HG02610 (cell line): Measurements from ENCODE around the gene DCC.

Source experiments
- ATAC-seq: cut with Tn5 transposase; IDR thresholded peaks from one replicate; pipeline ENCODE4 v1.9.1; 2021; ENCODE audit warnings: mild to moderate bottlenecking, moderate library complexity; ENCODE audit not compliant: unreplicated experiment

The DCC gene

DNA sequence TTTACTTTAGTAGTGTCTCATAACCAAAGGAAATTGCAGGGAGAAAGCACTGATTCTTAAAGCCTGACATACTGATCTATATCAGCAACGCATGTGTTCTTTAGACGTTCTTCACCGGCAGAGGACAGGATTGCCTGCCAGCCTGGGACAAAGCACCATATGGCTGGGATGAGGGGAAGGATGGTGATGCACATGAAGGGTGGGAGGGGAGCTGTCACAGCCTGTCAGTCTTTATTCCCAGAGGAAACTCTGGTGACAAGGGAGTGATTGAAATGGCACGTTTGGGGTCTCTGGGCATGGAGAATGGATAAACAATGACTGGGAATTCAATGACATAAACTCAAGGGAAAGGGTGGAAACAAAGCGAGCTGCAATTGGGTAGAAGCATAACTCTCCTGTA is 808.1 kb downstream of the DCC start:
- ATAC-seq, result no peak

DNA sequence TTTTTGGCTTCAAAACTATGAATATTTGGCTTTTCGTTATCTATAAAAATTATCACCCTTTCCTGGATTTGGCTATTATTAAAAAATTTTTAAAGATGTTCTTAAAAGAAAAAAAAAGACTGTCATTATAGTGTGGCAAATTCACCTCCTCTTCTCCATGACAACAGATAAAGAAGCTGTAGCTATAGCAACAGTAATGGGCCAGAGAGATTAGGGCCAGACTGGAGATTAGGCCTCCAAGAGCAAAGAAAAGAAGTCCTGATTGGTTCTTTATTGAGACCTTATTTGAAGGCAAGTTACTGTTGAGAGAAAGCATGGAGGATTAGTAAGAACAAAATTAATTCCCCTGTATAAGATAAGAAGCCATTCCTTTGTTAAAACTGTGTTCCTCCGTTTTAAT is 812.5 kb downstream of the DCC start:
- ATAC-seq, result no peak

DNA sequence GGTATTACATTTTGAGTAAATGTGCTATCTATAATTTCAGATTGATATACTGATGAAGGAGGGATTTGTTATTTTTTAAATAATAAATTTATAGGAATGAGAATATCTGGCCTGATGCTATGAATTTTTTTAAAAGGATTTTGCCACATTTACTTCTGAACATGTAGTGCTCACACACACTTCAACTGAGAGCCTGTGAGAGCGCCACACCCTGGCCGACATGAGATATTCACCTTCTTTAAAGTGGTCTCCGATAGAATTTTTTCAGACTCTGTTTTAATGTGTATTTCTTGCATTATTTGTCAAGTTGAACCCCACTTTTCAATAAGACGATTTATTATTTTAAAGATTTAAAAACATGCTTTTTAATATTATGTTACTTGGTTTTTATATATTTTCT is 813.3 kb downstream of the DCC start:
- no peak for ATAC-seq

DNA sequence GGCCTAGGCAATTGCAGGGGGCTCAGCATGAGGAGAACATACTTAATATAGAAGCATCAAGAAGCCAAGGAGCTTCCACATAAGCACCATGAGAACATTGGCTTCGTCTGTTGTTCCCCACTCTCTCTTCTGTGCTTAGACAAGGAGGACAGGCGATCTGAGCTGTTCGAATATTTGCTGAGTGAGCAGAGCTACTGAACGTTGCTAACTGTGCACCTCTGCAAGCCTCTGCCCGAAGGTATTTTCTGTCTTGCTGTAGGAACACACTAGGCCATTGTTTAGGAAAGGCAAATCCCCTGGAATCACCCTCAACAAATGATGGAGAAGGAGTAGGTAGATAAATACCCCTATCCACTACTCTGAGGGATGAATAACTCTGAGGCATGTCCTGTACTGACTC is 813.8 kb downstream of the DCC start:
- no peak for ATAC-seq

DNA sequence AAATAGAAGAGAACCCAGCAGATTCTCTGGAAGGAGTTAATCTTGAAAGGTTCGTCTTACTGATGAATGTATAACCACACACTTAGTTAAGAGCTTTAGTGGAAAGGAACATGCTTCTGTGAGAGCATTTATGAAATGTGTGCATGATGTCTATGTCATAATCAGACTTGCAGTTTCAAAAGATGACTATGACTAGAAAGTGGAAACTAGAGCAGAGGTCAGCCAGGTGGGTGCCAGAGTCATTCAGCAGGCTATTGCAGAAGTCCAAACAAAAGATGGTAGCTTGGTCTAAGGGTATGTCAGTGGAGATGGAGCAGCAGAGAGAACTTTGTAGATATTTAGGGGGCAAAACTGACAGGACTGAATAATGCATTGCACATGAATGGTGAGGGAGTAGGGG is 825.8 kb downstream of the DCC start:
- peak; percentile 59 for ATAC-seq

DNA sequence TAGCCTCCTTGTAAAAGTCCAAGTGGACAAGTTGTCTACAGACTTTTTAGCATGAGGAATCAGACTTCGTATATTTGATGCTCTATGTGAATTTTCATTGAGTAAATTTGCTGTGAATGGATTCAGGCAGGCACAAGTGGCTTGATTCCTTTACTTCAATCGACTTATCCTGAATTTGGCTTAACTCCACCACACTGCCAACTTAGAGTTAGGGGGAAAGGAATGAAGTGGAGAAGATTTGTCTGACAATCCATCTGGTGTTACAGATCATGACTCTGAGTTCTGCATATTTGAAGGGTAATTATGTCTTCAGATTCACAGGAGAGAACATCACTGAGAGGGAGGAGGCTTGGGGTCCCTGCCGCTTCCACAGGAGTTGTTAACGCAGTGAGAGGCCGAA is 829.3 kb downstream of the DCC start:
- no peak for ATAC-seq

DNA sequence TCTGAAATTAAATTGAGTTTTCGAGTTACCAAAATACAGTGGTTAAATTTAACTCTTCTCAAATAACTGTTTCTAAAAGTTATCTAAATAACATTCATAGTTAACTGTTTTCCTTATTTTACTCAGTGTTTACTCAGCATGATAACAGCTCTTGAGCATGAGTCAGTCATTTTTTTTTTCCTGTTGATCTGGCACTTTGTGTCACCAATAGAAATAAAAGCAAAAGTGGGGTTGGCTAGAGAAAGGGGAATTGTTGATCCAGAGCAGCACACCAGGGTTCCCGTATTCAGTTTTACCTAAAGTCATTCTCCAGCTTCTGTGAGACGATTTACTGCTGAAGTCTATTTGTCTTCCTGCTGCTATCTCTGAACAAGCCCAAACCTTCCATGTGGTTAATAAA is 851.6 kb downstream of the DCC start:
- no peak for ATAC-seq

DNA sequence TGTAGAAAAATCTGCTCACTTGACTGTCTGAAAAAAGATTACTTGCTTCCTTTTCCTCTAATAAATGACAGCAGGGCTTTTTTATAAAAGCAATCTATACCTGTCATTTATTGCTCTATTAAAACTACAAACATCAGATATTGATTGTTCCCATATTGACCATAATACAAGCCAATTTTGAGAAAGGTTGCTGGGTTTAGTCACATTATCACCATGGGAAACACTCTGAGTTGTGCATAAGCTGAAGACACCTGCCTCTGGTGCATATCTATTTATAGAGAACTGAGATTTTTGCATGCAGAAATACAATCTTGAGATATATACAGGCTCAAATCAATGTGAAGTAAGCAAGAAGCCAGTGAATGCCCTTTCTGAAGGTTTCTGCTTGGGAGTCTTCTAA is 853.9 kb downstream of the DCC start:
- no peak for ATAC-seq

DNA sequence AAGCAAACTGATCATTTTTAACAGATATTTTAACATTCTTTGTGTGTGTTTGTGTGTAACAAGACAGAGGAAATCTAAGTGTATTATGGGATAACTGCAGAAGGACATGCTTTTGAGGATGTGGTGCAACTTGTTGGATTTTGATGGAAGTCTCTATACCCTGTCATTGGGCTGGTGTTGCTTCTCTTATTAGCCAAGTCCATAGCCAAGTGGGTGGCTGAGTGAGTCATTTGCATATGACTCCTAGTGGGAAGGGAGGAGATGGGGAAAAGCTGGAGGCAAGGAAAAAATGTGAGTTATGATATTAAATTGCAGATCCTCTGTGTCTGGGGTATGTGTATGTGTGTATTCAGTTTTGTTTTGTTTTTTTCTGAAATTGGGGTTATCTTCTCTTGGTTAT is 879.9 kb downstream of the DCC start:
- ATAC-seq, result no peak

DNA sequence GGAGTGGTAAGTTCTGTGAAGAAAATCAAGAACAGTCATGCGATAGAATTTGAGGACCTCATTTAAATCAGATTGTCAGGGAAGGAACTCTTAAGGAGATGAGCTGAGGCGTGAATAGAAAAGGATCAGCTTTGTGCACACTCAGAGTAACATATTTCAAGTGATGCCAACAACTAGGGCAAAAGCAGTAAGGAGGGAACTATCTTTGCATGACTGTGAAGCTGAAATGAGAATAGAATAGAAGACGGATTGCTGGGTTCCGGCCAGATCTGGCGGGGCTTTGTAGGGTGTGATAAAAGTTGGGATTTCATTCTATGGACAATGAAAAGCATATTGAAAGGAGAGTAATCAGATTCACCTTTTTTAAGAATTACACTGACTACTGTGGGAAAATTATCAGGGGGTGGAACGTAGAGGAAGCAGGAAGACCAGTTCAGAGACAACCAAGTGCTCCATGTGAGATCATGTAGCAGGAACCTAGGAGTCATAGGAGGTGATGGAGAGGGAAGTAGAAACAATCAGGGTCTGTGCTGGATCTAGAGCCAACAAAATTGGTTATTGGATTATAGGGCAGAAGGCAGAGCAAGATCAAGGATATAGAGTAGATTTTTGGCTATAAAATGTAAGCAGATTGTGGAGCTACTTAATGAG is 884.3 kb downstream of the DCC start:
- no peak for ATAC-seq

DNA sequence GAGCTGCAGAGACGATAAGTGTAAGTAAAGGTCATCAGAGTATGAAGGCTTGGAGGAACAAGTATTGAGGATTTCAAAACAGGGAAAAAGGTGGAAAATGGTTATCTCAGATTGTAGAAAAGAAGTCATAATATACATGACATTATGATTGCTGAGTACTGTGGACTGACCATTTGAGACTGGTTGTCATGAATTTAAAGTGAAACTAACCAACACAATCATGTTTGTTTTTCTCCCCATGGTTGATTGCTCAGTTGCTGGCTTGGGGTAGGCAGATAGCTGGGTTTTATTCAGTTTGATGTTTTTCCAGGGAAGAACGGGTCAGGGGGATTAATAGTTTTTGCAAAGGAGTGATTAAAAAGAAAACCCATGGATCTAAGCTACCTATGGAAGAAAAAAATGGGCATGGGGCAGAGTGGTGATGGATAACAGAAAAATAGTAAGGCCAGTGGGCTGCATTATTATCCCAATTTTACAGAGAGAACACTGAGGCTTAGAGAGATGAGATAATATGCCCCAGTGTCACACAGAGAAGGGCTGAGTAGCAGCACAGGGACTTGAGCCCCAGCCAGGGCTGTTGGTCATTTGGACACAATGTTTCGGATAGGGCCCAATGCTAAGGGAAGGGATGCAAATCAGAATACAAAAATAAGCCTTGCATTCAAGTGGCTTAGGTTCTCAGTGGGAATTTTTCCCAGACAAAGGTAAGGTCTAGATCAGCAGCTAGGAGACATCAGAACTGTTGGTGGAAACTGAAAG is 885.7 kb downstream of the DCC start:
- no peak for ATAC-seq

DNA sequence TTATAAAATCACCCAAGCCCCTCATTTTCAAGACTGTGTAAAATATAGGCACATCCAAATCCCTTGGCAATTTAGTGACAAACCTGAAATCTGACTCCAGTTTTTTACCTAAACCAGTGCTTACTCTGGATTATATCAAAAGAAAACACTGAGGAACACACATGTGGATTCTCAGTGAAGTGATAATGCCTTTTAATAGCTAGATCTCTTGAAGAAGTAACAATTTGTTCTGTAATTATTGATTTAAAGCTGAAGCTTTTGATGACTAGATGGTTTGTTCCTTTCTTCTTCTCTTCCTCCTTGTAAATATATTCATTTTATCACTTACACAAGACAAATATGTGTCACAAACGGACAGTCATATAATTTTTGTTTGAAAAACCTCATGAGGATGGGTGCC is 894.6 kb downstream of the DCC start:
- ATAC-seq, result no peak

DNA sequence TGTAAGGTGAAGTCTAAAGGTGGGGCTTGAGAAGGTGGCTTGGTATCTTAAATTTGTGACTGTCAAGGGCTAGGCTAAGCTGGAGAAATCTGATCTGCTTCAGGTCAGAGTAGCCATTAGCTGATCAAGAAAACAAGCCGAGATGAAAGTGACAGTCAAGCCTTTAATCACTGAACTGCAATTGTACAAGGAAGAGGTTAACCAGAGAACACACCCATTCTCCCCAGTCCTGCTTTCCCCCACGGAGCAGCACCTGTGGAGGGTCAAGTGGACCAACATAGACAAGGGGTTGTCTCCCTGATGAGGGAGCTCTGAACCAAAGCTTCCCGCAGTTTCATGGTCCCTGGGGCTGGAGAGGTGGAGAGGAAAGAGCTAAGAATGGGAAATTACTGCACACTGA is 901.2 kb downstream of the DCC start:
- no peak for ATAC-seq

DNA sequence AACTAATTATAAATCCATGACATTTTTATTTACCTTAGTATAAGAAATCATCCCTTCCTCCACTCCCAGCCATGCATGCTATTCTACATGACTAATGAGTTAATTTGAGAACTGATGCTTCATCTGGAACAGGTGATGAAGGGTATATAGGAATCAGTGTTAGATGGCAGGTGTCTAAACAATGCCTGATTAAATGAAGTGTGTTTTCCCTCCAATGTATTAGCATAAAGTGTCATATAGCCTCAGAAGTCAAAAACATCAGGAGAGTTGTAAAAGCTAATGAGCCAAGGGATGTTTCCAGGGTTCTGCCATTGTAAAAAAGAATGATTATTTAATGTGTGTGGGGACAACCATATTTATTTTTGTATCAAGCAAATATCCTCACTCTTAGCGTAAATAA is 913.8 kb downstream of the DCC start:
- no peak for ATAC-seq

DNA sequence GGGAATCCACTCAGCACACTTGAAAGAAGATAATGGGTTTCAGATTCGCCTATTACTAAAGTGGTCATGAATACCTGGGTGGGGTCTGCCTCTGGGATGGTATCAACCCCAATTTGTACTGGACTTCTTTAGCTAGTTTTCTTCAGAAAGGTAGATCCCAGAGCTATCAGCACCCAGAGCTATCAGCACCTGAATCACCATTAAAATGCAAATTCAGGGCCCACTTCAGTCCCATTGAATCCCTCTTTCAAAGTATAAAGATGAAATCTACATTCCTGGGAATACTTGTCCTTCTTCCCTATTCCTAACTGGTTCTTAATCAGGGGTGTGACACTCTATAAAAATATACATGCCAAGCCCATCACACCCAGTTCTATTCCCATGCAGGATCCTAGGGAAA is 914.3 kb downstream of the DCC start:
- ATAC-seq, result no peak

DNA sequence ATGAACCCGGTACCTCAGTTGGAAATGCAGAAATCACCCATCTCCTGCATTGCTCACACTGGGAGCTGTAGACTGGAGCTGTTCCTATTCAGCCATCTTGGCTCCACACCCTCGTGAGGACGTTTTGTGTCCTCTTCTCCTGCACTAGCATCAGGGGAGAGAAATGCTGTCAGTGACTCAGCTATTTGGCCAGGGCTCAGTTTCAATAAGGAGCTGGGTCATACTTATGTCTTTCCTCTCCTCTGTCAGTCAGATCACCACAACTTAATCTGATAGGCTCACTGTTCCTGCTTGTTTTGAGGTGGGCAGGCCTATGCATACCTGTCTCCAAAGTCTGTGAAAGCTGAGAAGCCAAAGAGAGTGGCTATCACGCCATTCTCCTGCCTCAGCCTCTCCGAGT is 921.2 kb downstream of the DCC start:
- no peak for ATAC-seq

DNA sequence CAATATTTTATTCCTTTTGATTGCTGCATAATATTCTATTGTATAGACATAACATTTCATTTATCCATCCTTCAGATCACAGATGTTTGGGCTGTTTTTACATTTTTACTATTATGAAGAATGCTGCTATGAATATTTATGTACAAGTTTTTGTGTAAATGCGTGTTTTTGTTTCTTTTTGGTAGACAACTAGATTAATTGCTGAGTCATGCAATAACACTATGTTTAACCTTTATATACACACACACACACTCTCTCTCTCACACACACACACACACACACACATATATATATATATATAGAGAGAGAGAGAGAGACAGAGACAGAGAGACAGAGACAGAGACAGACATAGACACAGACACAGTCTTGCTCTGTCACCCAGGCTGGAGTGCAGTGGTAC is 926.9 kb downstream of the DCC start:
- no peak for ATAC-seq

DNA sequence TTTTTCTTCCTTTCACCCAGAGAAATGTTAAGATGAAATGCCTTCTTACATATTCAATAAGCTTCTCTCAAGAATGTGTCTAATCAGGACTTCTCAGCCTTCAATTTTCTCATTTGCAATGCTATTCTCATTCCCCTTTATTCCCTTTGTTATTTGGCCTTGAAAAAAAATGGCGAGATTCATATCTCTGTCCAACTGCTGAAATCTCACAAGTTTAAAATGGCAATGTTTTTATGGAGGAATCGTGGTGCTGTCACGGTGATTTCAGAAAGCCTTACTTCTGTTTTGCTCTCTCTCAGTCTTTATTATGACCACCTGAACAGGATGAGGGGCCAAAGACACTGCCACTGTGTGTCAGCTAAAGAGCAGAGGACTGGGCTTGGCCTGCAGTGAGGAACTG is 928.5 kb downstream of the DCC start:
- no peak for ATAC-seq

DNA sequence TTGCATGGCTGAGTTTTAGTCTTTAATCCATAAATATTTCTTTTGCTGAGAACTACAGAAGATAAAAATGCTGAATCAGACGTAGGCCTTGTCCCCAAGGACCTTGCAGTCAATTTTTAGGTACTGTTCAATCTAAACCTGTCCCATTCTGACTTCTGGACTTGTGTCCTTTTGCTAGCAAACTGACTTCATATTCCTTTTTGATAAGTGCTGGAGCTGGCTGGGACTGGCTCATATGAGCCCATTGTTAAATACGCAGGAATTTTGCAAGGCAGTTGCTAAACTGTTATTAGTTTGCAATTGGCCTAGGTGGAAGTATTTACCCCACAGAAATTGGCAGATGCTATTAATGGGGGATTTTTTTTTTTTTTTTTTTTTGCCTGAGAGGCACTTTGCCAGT is 941.4 kb downstream of the DCC start:
- no peak for ATAC-seq

DNA sequence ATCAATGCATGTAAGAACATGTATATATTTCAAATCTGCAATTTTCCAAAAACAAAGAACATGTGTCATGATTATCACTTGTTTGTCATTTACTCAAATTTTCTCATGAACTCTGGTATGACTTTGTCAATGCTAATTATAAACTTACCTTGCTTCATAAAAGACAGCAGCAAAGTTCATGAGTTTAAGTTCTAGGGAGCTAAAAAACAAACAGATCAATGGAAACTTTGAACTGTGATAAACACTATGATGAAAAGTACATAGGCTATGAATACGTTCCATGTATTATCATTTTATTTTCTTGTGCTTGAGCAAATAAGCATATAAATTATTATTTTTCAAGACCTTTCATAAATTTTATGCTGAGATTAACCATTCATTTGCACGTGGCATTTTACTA is 943.7 kb downstream of the DCC start:
- no peak for ATAC-seq

DNA sequence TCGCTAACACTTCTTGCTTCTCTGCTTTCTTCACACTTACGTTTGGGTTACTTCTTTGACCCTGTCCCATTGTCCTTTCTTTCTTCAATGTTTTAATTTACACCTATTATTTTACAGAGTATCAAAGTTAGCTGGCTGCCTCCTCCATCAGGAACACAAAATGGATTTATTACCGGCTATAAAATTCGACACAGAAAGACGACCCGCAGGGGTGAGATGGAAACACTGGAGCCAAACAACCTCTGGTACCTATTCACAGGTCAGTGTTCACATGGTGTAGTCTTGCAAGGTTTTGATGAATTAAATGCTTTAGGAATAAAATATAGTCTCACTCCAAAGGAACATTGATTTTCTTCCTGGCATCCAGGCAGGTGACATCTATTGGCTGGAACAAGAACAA is 965.5 kb downstream of the DCC start:
- ATAC-seq, result no peak

DNA sequence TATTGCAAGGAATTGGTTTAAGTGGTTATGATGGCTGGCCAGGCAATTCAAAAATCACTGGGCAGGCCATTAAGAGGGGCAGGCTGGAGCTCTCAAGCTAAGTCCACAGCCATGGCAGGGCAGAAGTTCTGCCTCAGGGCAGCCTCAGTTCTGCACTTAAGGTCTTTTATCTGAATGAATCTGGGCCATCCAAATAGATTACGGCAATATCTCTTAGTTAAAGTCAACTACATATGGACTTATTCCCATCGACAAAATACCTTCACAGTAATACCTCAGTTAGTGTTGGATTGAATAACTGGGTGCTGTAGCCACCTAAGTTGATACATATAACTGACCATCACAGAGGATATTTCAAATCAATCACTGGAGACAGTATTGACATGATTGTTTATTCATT is 979.6 kb downstream of the DCC start:
- no peak for ATAC-seq

DNA sequence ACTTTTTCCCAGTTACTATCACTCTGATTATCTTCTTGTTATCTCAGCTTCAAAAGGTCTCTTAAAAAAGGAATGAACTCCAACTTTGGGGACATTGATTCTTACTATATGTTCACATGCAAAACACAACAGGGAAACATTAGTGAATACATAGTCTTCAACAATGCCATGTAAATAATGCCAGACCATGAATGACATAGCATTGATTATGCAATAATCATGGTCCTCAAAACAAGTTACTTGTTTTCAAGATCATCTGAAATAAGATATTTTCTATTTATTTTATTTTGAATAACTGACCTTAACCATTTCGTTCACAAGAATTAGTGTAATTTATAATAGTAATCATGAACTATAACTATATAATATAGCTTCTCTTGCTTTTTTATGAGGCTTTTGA is 982.2 kb downstream of the DCC start:
- ATAC-seq, result no peak
